Esophagus muscularis mucosa (tissue), 4 donors: Measurements from ENCODE around the gene TMX2. TPM values are rescaled to one million over a fixed set of nuclear protein-coding genes. Genes with fewer than 3 reads are reported as not detected.

Experiments used
- DNase-seq: peaks from one replicate; pipeline ENCODE4 v3.0.0-alpha.2; 2017; ENCODE audit errors: extremely low spot score
- H3K27ac ChIP-seq, 4 donors: fragments of 200-600 bp; sonication (generic); replicated peaks in 1 of 4; 1 replicate in 3 of 4; 2 replicates in 1 of 4; pipeline ENCODE4 v1.5.1; 2016 to 2019; ENCODE audit warnings: mild to moderate bottlenecking in 1 of 4
- H3K27me3 ChIP-seq, 4 donors: fragments of 200-600 bp; sonication (generic); one replicate each; pipeline versions ENCODE4 v1.5.1 to v1.6.0; 2016 to 2019
- H3K36me3 ChIP-seq, 4 donors: fragments of 200-600 bp; sonication (generic); one replicate each; pipeline ENCODE4 v1.5.1; 2016 to 2019
- H3K4me1 ChIP-seq, 4 donors: fragments of 200-600 bp; sonication (generic); one replicate each; pipeline ENCODE4 v1.5.1; 2016 to 2019
- H3K4me3 ChIP-seq, 4 donors: fragments of 200-600 bp; sonication (generic); 1 replicate in 2 of 4; 2 replicates in 2 of 4; pipeline ENCODE4 v1.5.1; 2016 to 2019; ENCODE audit warnings: mild to moderate bottlenecking in 4 of 4, moderate library complexity in 1 of 4
- H3K9me3 ChIP-seq, 4 donors: fragments of 200-600 bp; sonication (generic); 1 replicate in 3 of 4; 2 replicates in 1 of 4; pipeline ENCODE4 v1.5.1; 2016 to 2019
- CTCF ChIP-seq, 3 experiments: fragments of 200-600 bp in 2 of 3; fragments of 450-650 bp in 1 of 3; sonication (generic) in 2 of 3; IDR thresholded peaks; one replicate each; pipeline ENCODE4 v1.5.1; 2017 to 2019; ENCODE audit warnings: antibody characterized with exemption in 3 of 3, mild to moderate bottlenecking in 2 of 3, moderate library complexity in 1 of 3
- EP300 ChIP-seq: sonication (generic); formaldehyde crosslinking; IDR thresholded peaks from one replicate; pipeline ENCODE4 v1.6.1; 2017; ENCODE audit warnings: antibody characterized with exemption
- POLR2A ChIP-seq: fragments of 450-650 bp; IDR thresholded peaks from one replicate; pipeline ENCODE4 v1.6.1; 2017; ENCODE audit warnings: antibody characterized with exemption, moderate library complexity, mild to moderate bottlenecking, low read depth
- POLR2AphosphoS5 ChIP-seq, 2 donors: sonication (generic); formaldehyde crosslinking; IDR thresholded peaks; one replicate each; pipeline ENCODE4 v1.6.1; 2017; ENCODE audit warnings: antibody characterized with exemption in 2 of 2
- WGBS: methylation state at CpG from one replicate; pipeline ENCODE4 v1.1.5; 2018; 5-methylcytosine and 5-hydroxymethylcytosine counted together
- intact Hi-C: fragments of 100-400 bp; cut with DNase I; formaldehyde crosslinking; loops from one replicate; pipeline ENCODE4 v1.15.1; 2023
- total RNA-seq, 4 donors: library from RNA; depleted of rRNA; stranded (reverse); fragments of >200 nt; gene quantifications; one replicate each; pipeline versions ENCODE4 v1.1.0 to v1.2.1, GENCODE V29; 2016

The TMX2 gene
- total RNA-seq, 4 donors from 2014 or later = 31.1 to 52.8 (median 46.1) TPM

DNA sequence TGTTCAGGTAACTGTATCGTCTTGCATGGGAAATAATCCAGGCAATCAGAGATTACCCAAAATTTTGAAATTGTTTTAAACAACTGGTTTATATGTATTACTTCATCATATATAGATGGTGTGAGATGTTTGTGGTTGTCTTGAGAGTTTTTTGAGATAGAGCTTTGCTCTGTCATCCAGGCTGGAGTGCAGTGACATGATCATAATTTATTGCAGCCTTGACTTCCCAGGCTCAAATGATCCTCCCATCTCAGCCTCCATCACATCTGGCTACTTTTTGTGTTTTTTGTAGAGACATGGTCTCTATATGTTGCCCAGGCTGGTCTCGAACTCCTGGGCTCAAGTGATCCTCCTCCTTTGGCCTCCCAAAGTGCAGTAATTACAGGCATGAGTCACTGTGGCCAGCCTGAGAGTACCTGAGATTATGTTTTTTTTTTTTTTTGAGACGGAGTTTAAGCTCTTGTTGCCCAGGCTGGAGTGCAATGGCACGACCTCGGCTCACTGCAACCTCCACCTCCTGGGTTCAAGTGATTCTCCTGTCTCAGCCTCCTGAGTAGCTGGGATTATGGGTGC lies 60.7 kb downstream of the TMX2 start:
- Histone ChIP-seq H3K36me3 (no peaks in the 10 kb centered on the region), H3K9me3 (no peaks in the 10 kb centered on the region), H3K4me3 (no peak overlapping the region), H3K27me3 (no peaks in the 10 kb centered on the region), H3K4me1 (peaks cover 90 to 98% (median 94%) of the 10 kb centered on the region in 4 donors), H3K27ac (peak overlapping the region in 1 of 4 donors; percentile 26)
- no peak for DNase-seq
- no peak for TF ChIP-seq CTCF (IDR thresholded peaks at IDR 0.05)
- TF ChIP-seq POLR2AphosphoS5 (IDR thresholded peaks at IDR 0.05) = no peak
- TF ChIP-seq EP300 = no peak
- no peak for TF ChIP-seq POLR2A
- 73% methylated on average over 5 of the region's 5 CpGs for WGBS
- intact Hi-C loops = no loop called here

DNA sequence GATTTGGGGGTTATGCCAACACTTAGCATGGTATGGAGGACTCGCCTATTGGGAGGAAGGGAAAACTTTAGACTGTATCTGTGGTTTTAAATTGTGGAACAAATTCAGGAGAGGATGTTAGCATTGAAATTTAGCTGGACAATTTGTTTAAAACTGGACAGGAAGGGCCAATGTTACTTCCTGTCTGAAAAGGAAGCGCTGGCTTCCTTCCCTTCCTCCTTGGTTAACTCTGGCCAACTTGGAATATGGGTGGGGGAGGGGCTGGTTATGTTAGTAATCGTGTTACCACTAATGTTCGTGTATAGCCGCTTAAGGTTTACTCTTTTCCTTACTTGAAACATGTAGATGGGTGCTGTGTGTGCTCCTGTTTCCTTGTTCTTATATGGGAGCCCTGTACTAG lies 63.1 kb downstream of the TMX2 start:
- Histone ChIP-seq H3K27ac (peak overlapping the region; percentile 75 to 82 (median 78)), H3K4me3 (peak overlapping the region; percentile 9 to 20 (median 12)), H3K36me3 (no peaks in the 10 kb centered on the region), H3K4me1 (peaks cover 92 to 100% (median 98%) of the 10 kb centered on the region in 4 donors), H3K9me3 (no peaks in the 10 kb centered on the region), H3K27me3 (no peaks in the 10 kb centered on the region)
- TF ChIP-seq EP300 = no peak
- no peak for TF ChIP-seq CTCF (IDR thresholded peaks at IDR 0.05)
- TF ChIP-seq POLR2AphosphoS5 (IDR thresholded peaks at IDR 0.05) = no peak
- no peak for TF ChIP-seq POLR2A
- 41% methylated on average over 5 of the region's 5 CpGs for WGBS
- DNase-seq = no peak
- intact Hi-C loops = no loop called here

GRCh38 chr11:57776031-57776521 lies 63.7 kb downstream of the TMX2 start:
- H3K9me3 ChIP-seq = no peaks in the 10 kb centered on the region
- intact Hi-C loops = no loop called here
- H3K4me3 ChIP-seq = peak overlapping the region; percentile 9 to 20 (median 12)
- no peak for DNase-seq
- no peak for TF ChIP-seq CTCF (IDR thresholded peaks at IDR 0.05)
- peak overlapping the region; percentile 75 to 82 (median 78) for H3K27ac ChIP-seq
- no peaks in the 10 kb centered on the region for H3K27me3 ChIP-seq
- H3K36me3 ChIP-seq = no peaks in the 10 kb centered on the region
- H3K4me1 ChIP-seq = peaks cover 93 to 100% (median 99%) of the 10 kb centered on the region in 4 donors
- 31% methylated on average over 3 of the region's 3 CpGs for WGBS

DNA sequence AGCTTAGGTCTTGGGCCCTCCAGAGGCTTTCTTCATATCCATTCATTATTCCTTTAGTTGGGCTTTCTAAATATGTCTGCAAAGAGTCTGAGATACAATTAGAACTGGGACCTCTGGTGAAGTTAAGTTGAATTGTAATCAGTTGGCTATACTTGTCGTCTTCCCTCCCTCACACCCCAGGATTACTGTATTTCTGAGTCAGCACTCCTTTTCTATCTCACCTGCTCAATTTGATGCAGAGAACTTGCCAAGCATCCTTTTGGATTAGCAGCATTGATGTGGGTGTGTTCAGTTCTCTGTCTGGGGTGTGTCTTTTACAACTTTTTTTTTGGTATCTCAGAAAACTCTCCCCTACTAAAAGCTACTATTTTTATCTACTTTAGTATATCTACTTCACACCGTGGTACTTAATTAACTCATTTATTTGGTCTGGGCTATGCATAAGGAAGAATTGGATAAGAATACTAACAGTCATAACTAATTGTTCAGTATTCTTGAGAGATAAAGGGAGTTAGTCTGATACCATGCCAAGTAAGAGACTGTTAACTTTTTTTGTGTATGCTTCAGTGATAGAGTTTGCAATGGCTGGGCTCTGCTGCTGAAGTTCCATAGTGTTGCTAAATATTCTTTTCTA lies 64.3 kb downstream of the TMX2 start:
- no peaks in the 10 kb centered on the region for H3K9me3 ChIP-seq
- no peaks in the 10 kb centered on the region for H3K36me3 ChIP-seq
- intact Hi-C loops = no loop called here
- WGBS = 24% methylated on average over 2 of the region's 2 CpGs
- peaks cover 98 to 100% (median 100%) of the 10 kb centered on the region in 4 donors for H3K4me1 ChIP-seq
- H3K4me3 ChIP-seq = peak overlapping the region in 1 of 4 donors; percentile 20
- H3K27ac ChIP-seq = peak overlapping the region; percentile 75 to 82 (median 78)
- TF ChIP-seq EP300 (no peak), CTCF (IDR thresholded peaks at IDR 0.05) (no peak), POLR2A (no peak), POLR2AphosphoS5 (IDR thresholded peaks at IDR 0.05) (no peak)
- H3K27me3 ChIP-seq = no peaks in the 10 kb centered on the region
- no peak for DNase-seq
